BJ (cell line): ENCODE measurements around the gene RBP3. TPM values are rescaled to one million over a fixed set of nuclear protein-coding genes. Genes with fewer than 3 reads are reported as not detected.

Source experiments
- CTCF ChIA-PET: fragments of 350-600 bp; formaldehyde crosslinking; extraction: SDS; loops from one replicate; lab custom pipeline; 2021; ENCODE audit warnings: antibody characterized with exemption, inconsistent platforms; lab: Yijun Ruan, JAX
- POLR2A ChIA-PET: fragments of 300-600 bp; sonication (Branson Sonifier 250); formaldehyde crosslinking; extraction: SDS; loops from one replicate; lab custom pipeline; 2021; ENCODE audit warnings: antibody characterized with exemption; lab: Charles Lee
- DNase-seq: peaks from one replicate; pipeline ENCODE4 v3.0.0-alpha.2; 2011; ENCODE audit warnings: low read depth
- H3K27me3 ChIP-seq: 2 replicates; pipeline ENCODE4 v1.6.0; 2011; ENCODE audit warnings: low read length; ENCODE audit not compliant: control insufficient read depth, insufficient read depth
- H3K36me3 ChIP-seq: 2 replicates; pipeline ENCODE4 v1.5.1; 2011; ENCODE audit warnings: low read length; ENCODE audit not compliant: control insufficient read depth, insufficient read depth
- H3K4me3 ChIP-seq: 2 replicates; pipeline ENCODE4 v1.5.1; 2011; ENCODE audit warnings: low read depth, mild to moderate bottlenecking, control low read depth, low read length
- CTCF ChIP-seq: IDR thresholded peaks from 2 replicates; pipeline ENCODE4 v1.5.1; 2011; ENCODE audit warnings: low read depth, mild to moderate bottlenecking, control low read depth, inconsistent platforms, low read length, moderate library complexity; ENCODE audit not compliant: insufficient read depth
- polyA plus RNA-seq: library from polyadenylated mRNA; depleted of rRNA; stranded (reverse); fragments of >200 nt; gene quantifications from 2 replicates; pipeline ENCODE4 v1.2.3, GENCODE V29; 2011

RBP3 gene
- polyA plus RNA-seq, 1 experiment = not detected

- ChIA-PET POLR2A (no interaction called here), CTCF (interaction anchor here (0.9 to 2.7 kb wide), 4 partner anchors 9 to 16 kb away, joined by 3 to 12 read pairs (median 5); no protein-coding TSS in a partner anchor)
- peaks cover 3% of the 10 kb centered on the region for H3K27me3 ChIP-seq
- no peak for TF ChIP-seq CTCF
- DNase-seq = no peak
- H3K4me3 ChIP-seq = no peak overlapping the region
- H3K36me3 ChIP-seq = no peaks in the 10 kb centered on the region
Observed at GRCh38 chr10:47363781-47364180, 15.6 kb downstream of the RBP3 start.

- Histone ChIP-seq H3K27me3 (peaks cover 3% of the 10 kb centered on the region), H3K36me3 (no peaks in the 10 kb centered on the region), H3K4me3 (no peak overlapping the region)
- TF ChIP-seq CTCF = no peak
- no peak for DNase-seq
- ChIA-PET CTCF (interaction anchor here (0.9 to 1.5 kb wide), 2 partner anchors 10 to 16 kb away, joined by 7 to 8 read pairs; no protein-coding TSS in a partner anchor), POLR2A (no interaction called here)
Observed at GRCh38 chr10:47364366-47364765, 16.2 kb downstream of the RBP3 start.

GRCh38 chr10:47364911-47365310 lies 16.7 kb downstream of the RBP3 start:
- ChIA-PET POLR2A (no interaction called here), CTCF (interaction anchor here (0.9 to 1.7 kb wide), 3 partner anchors 10 to 24 kb away, joined by 5 to 8 read pairs (median 7); no protein-coding TSS in a partner anchor)
- H3K4me3 ChIP-seq = no peak overlapping the region
- peaks cover 3% of the 10 kb centered on the region for H3K27me3 ChIP-seq
- H3K36me3 ChIP-seq = no peaks in the 10 kb centered on the region
- no peak for DNase-seq
- TF ChIP-seq CTCF = no peak

GRCh38 chr10:47365431-47366180 lies 17.4 kb downstream of the RBP3 start:
- Histone ChIP-seq H3K27me3 (peaks cover 3% of the 10 kb centered on the region), H3K4me3 (no peak overlapping the region), H3K36me3 (no peaks in the 10 kb centered on the region)
- ChIA-PET POLR2A (no interaction called here), CTCF (interaction anchor here (1.5 to 1.7 kb wide), 2 partner anchors 15 to 25 kb away, joined by 5 to 8 read pairs; no protein-coding TSS in a partner anchor)
- no peak for TF ChIP-seq CTCF
- no peak for DNase-seq

- H3K27me3 ChIP-seq = peaks cover 3% of the 10 kb centered on the region
- CTCF ChIA-PET = interaction anchor here (1.7 kb wide), 1 partner anchor 26 kb away, joined by 5 read pairs; no protein-coding TSS in a partner anchor
- H3K36me3 ChIP-seq = no peaks in the 10 kb centered on the region
- no peak overlapping the region for H3K4me3 ChIP-seq
- no peak for DNase-seq
- POLR2A ChIA-PET = no interaction called here
- no peak for TF ChIP-seq CTCF
Observed at GRCh38 chr10:47366181-47366631, 18.0 kb downstream of the RBP3 start.
